C4-2B (cell line): ENCODE data around the gene SNN.

Experiments used
- ZFX ChIP-seq: fragments of 450-650 bp; IDR thresholded peaks from 2 replicates; pipeline ENCODE4 v1.6.1; 2017
- TF ChIP-seq, protein P1 (sequence below): fragments of 450-650 bp; conservative IDR thresholded peaks from 2 replicates; pipeline ENCODE4 v1.5.1; 2017; ENCODE audit warnings: mild to moderate bottlenecking

- TF ChIP-seq, protein P1, sequence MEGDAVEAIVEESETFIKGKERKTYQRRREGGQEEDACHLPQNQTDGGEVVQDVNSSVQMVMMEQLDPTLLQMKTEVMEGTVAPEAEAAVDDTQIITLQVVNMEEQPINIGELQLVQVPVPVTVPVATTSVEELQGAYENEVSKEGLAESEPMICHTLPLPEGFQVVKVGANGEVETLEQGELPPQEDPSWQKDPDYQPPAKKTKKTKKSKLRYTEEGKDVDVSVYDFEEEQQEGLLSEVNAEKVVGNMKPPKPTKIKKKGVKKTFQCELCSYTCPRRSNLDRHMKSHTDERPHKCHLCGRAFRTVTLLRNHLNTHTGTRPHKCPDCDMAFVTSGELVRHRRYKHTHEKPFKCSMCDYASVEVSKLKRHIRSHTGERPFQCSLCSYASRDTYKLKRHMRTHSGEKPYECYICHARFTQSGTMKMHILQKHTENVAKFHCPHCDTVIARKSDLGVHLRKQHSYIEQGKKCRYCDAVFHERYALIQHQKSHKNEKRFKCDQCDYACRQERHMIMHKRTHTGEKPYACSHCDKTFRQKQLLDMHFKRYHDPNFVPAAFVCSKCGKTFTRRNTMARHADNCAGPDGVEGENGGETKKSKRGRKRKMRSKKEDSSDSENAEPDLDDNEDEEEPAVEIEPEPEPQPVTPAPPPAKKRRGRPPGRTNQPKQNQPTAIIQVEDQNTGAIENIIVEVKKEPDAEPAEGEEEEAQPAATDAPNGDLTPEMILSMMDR, result no peak
- TF ChIP-seq ZFX, result no peak
Observed at GRCh38 chr16:11682655-11683096, 14.4 kb downstream of the SNN start.
